Endothelial cell of umbilical vein (primary cell): ENCODE measurements around the gene GBP3. TPM values are rescaled to one million over a fixed set of nuclear protein-coding genes. Genes with fewer than 3 reads are reported as not detected.

ENCODE experiments used
- BruUV-seq: library from RNA; stranded (reverse); fragments of 400-500 nt; replicated peaks from 2 replicates; lab custom pipeline; 2021; lab: Mats Ljungman, UMichigan
- CTCF ChIA-PET: fragments of 300-600, 350-600 bp; sonication (Branson Sonifier 250); formaldehyde crosslinking; loops from one replicate; lab custom pipeline; 2021; ENCODE audit warnings: antibody characterized with exemption, inconsistent platforms; lab: Charles Lee
- POLR2A ChIA-PET: fragments of 300-600, 350-600 bp; sonication (Branson Sonifier 250); formaldehyde crosslinking; loops from one replicate; lab custom pipeline; 2021; ENCODE audit warnings: antibody characterized with exemption, inconsistent platforms; lab: Charles Lee
- DNase-seq: peaks from one replicate; pipeline ENCODE4 v3.0.0-alpha.2; 2011; ENCODE audit warnings: low read depth, low spot score
- FAIRE-seq: peaks from 2 replicates; lab custom pipeline; 2011; peaks lifted over from hg19 to GRCh38; lab: Jason Lieb, UNC
- H2AFZ ChIP-seq: 2 replicates; pipeline ENCODE4 v1.6.0; 2012; ENCODE audit warnings: low read depth, low read length, control low read depth, inconsistent platforms
- H3K27ac ChIP-seq: 2 replicates; pipeline ENCODE4 v1.5.1; 2011; ENCODE audit warnings: low read depth, mild to moderate bottlenecking, control low read depth, low read length, moderate library complexity; ENCODE audit not compliant: insufficient read depth
- H3K27me3 ChIP-seq, 2 experiments: 2 replicates each; pipeline versions ENCODE4 v1.6.0 to v1.6.1; 2011; ENCODE audit warnings: low read length in 2 of 2, mixed read lengths in 1 of 2; ENCODE audit not compliant: control insufficient read depth in 2 of 2, insufficient read depth in 2 of 2
- H3K36me3 ChIP-seq, 2 experiments: 2 replicates in 1 of 2; 3 replicates in 1 of 2; pipeline ENCODE4 v1.5.1; 2011; ENCODE audit warnings: low read length in 2 of 2, mild to moderate bottlenecking in 1 of 2, moderate library complexity in 1 of 2; ENCODE audit not compliant: control insufficient read depth in 2 of 2, insufficient read depth in 2 of 2; ENCODE audit errors: extremely low read depth in 1 of 2
- H3K4me1 ChIP-seq: 3 replicates; pipeline ENCODE4 v1.5.1; 2011; ENCODE audit warnings: mild to moderate bottlenecking, low read length; ENCODE audit not compliant: control insufficient read depth, insufficient read depth; ENCODE audit errors: extremely low read depth
- H3K4me2 ChIP-seq: 2 replicates; pipeline ENCODE4 v1.6.1; 2011; ENCODE audit warnings: low read length, control low read depth, mixed read lengths; ENCODE audit not compliant: insufficient read depth
- H3K4me3 ChIP-seq, 3 experiments: fragments of 200-600 bp in 1 of 3; sonication (generic), shearing (Covaris generic) in 1 of 3; replicated peaks in 1 of 3; 2 replicates each; pipeline ENCODE4 v1.5.1; 2011 to 2016; ENCODE audit warnings: control low read depth in 3 of 3, low read length in 3 of 3, mild to moderate bottlenecking in 2 of 3, inconsistent platforms in 1 of 3, low read depth in 1 of 3, moderate library complexity in 1 of 3; ENCODE audit not compliant: insufficient read depth in 1 of 3
- H3K79me2 ChIP-seq: 2 replicates; pipeline ENCODE4 v1.6.0; 2012; ENCODE audit warnings: low read length, inconsistent platforms; ENCODE audit not compliant: control insufficient read depth, insufficient read depth
- H3K9ac ChIP-seq: replicated peaks from 2 replicates; pipeline ENCODE3; 2011; ENCODE audit warnings: low read length, control low read depth; ENCODE audit not compliant: insufficient read depth; ENCODE audit errors: extremely low read depth
- H3K9me1 ChIP-seq: replicated peaks from 3 replicates; pipeline ENCODE4 v1.6.0; 2011; ENCODE audit warnings: mild to moderate bottlenecking, low read length; ENCODE audit not compliant: control insufficient read depth, insufficient read depth; ENCODE audit errors: extremely low read depth
- H3K9me3 ChIP-seq: replicated peaks from 2 replicates; pipeline ENCODE4 v1.5.1; 2012; ENCODE audit warnings: low read length, inconsistent platforms; ENCODE audit not compliant: control insufficient read depth, insufficient read depth
- H4K20me1 ChIP-seq: replicated peaks from 2 replicates; pipeline ENCODE3; 2011; ENCODE audit warnings: mild to moderate bottlenecking, low read length; ENCODE audit not compliant: control insufficient read depth, insufficient read depth; ENCODE audit errors: extremely low read depth
- CTCF ChIP-seq, 2 donors: IDR thresholded peaks; 1 replicate in 1 of 2; 2 replicates in 1 of 2; pipeline ENCODE4 v1.5.1; 2011; ENCODE audit warnings: low read length in 2 of 2, mild to moderate bottlenecking in 2 of 2, moderate library complexity in 2 of 2, control low read depth in 1 of 2, inconsistent platforms in 1 of 2, low read depth in 1 of 2; ENCODE audit not compliant: insufficient read depth in 1 of 2; ENCODE audit errors: extremely low read depth in 1 of 2
- EZH2 ChIP-seq: IDR thresholded peaks from 2 replicates; pipeline ENCODE4 v1.6.1; 2012; ENCODE audit warnings: borderline replicate concordance, low read depth, mild to moderate bottlenecking, moderate library complexity, low read length, inconsistent platforms; ENCODE audit not compliant: severe bottlenecking
- FOS ChIP-seq: IDR thresholded peaks from 2 replicates; pipeline ENCODE4 v1.6.1; 2011; ENCODE audit warnings: mild to moderate bottlenecking, low read length, moderate library complexity, borderline replicate concordance; ENCODE audit not compliant: insufficient read depth
- GATA2 ChIP-seq: IDR thresholded peaks from 2 replicates; pipeline ENCODE4 v1.7.0; 2011; ENCODE audit warnings: low read depth, mild to moderate bottlenecking, moderate library complexity, mixed read lengths, low read length; ENCODE audit not compliant: insufficient read length, insufficient read depth
- JUN ChIP-seq: IDR thresholded peaks from 2 replicates; pipeline ENCODE4 v1.6.1; 2011; ENCODE audit warnings: borderline replicate concordance, low read depth; ENCODE audit not compliant: insufficient read length, insufficient read depth
- MAX ChIP-seq: IDR thresholded peaks from 2 replicates; pipeline ENCODE4 v1.6.1; 2011; ENCODE audit not compliant: insufficient read depth, insufficient read length
- MYC ChIP-seq: IDR thresholded peaks from one replicate; pipeline ENCODE4 v1.6.1; 2011; ENCODE audit warnings: mild to moderate bottlenecking, low read depth, low read length
- POLR2A ChIP-seq: IDR thresholded peaks from 2 replicates; pipeline ENCODE4 v1.6.1; 2012; ENCODE audit warnings: low read depth, mild to moderate bottlenecking, control low read depth, low read length
- POLR2AphosphoS5 ChIP-seq: IDR thresholded peaks from 2 replicates; pipeline ENCODE4 v1.6.1; 2012; ENCODE audit warnings: low read depth, mild to moderate bottlenecking, control low read depth, low read length, moderate library complexity; ENCODE audit not compliant: insufficient read depth
- dilution Hi-C: fragments of 300-500 bp; cut with MboI; formaldehyde crosslinking; loops from one replicate; pipeline ENCODE4 v1.15.0; 2019; ENCODE audit warnings: low sequenced_read_pairs; ENCODE audit not compliant: extremely low pct_ligation_motif_present
- intact Hi-C: fragments of 100-400 bp; cut with micrococcal nuclease; formaldehyde crosslinking; loops from one replicate; pipeline ENCODE4 v1.10.0; 2022
- polyA plus RNA-seq, 4 experiments: library from polyadenylated mRNA; depleted of rRNA in 3 of 4; stranded (reverse) in 3 of 4; unstranded in 1 of 4; fragments of >200 nt; gene quantifications; 2 replicates each; pipeline versions ENCODE4 v1.2.1 to v1.2.3, GENCODE V29; 2011 to 2012; ENCODE audit warnings: missing spikeins in 1 of 4
- total RNA-seq: library from RNA; stranded (reverse); gene quantifications from 2 replicates; pipeline ENCODE4 v1.2.3, GENCODE V29; 2021

GBP3 gene
- total and polyA plus RNA-seq, 2 donors (not counting 3 experiments of a cell fraction or from before 2014, with no cell fraction given): 5.7 to 7.3 TPM

- no peak for TF ChIP-seq POLR2AphosphoS5
- TF ChIP-seq FOS: no peak
- TF ChIP-seq POLR2A: no peak
- TF ChIP-seq MAX: no peak
- no peak for TF ChIP-seq CTCF (IDR thresholded peaks at IDR 0.05; ENCODE audit: extremely low read depth in 1 of 2, insufficient read depth in 1 of 2, low read depth in 1 of 2, low read length in 2 of 2)
- TF ChIP-seq GATA2: no peak
- TF ChIP-seq EZH2: no peak
- TF ChIP-seq MYC: no peak
- TF ChIP-seq JUN: no peak
- H4K20me1 ChIP-seq: no peaks in the 10 kb centered on the region
- H3K9me1 ChIP-seq: no peaks in the 10 kb centered on the region
- no peak for DNase-seq
- no peaks in the 10 kb centered on the region for H3K9me3 ChIP-seq
- no TSS peak for BruUV-seq
- no peaks in the 10 kb centered on the region for H3K27me3 ChIP-seq
- H2AFZ ChIP-seq: no peak overlapping the region
- ChIA-PET CTCF (interaction anchor here (1.3 kb wide), 1 partner anchor 46 kb away, joined by 6 read pairs; no protein-coding TSS in a partner anchor), POLR2A (no interaction called here)
- H3K79me2 ChIP-seq: no peaks in the 10 kb centered on the region
- no peak for FAIRE-seq
- H3K36me3 ChIP-seq: no peaks in the 10 kb centered on the region
- H3K4me2 ChIP-seq: no peak overlapping the region
- intact Hi-C loops: no loop called here
- no peak overlapping the region for H3K9ac ChIP-seq
- H3K4me1 ChIP-seq: no peaks in the 10 kb centered on the region
- H3K27ac ChIP-seq: no peak overlapping the region
- H3K4me3 ChIP-seq: no peak overlapping the region
- dilution Hi-C loops: no loop called here
Observed at GRCh38 chr1:89040315-89040626, 17.6 kb upstream of the GBP3 start.
